GM12864 (cell line): ENCODE results near the gene PPP6R3.
"Not testable (repeated sequence)": the region's sequence is repeated elsewhere in the genome, so short reads cannot be mapped to it uniquely, and the experiment has no call there.

ENCODE experiments used
- DNase-seq: peaks from one replicate; pipeline ENCODE4 v3.0.0-alpha.2; 2011; ENCODE audit warnings: low read depth
- H3K4me3 ChIP-seq: 2 replicates; pipeline ENCODE4 v1.5.1; 2011; ENCODE audit warnings: mild to moderate bottlenecking, low read depth, low read length, control low read depth
- CTCF ChIP-seq: IDR thresholded peaks from 2 replicates; pipeline ENCODE4 v1.5.1; 2011; ENCODE audit warnings: low read depth, mild to moderate bottlenecking, moderate library complexity, low read length, control low read depth, inconsistent platforms; ENCODE audit errors: missing control alignments

The PPP6R3 gene

GRCh38 chr11:68469642-68470041 lies 9.1 kb downstream of the PPP6R3 start:
- TF ChIP-seq CTCF, result no peak
- DNase-seq, result no peak
- no peak overlapping the region for H3K4me3 ChIP-seq

- H3K4me3 ChIP-seq, result no peak overlapping the region
- TF ChIP-seq CTCF, result no peak
- no peak for DNase-seq
Measured at GRCh38 chr11:68470304-68470811, 9.8 kb downstream of the PPP6R3 start.

DNA sequence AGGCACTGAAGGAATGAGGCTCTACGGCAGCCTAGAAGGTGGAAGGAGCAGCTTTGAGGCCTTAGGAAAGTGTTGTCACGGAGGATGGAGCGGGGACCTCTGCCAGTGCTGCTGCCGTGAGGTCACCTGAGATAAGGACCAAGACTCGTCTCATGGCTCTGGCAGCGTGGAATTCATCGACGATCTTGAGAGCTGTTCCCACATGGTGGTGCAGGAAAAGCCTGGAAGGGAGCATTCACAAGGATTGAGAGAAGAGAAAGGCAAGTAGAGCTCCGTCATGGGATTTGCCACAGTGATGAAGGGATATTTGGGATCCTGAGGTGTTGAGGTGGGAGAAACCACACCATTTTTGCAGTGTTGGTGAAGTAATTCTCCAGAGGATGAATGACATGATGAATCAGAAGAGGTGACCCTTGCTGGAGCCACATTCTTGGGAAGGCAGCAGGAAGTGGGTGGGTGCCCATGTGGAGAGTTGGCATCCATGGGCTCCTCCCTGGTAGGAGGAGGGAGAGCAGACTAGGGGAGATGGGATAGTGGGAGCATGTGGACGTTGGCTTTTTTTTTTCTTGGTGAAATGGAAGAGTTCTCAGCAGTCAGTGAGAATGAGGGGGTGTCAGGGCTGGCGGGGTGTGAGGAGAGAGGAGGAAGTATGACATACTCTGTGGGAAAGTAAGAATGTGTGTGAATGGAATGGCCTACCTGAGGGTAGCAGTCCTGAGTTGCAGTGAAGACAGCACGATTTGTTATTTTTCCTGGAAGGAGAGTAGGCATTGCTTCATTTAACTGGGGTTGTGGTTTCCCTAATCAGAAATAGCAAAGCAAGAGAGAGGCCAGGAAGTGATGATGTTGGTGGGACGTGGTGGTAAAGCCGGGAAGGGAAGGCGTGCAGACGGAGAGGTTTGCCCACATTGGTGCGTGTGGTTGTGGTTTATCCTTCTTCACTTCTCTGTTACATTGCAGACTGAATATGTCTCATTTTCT lies 11.1 kb downstream of the PPP6R3 start:
- DNase-seq, result no peak
- TF ChIP-seq CTCF, result no peak
- no peak overlapping the region; the same call in 1 of the 2 replicates for H3K4me3 ChIP-seq

- DNase-seq, result no peak
- no peak overlapping the region for H3K4me3 ChIP-seq
- no peak for TF ChIP-seq CTCF
Measured at GRCh38 chr11:68472778-68473177, 12.2 kb downstream of the PPP6R3 start.

GRCh38 chr11:68473693-68474092 lies 13.1 kb downstream of the PPP6R3 start:
- H3K4me3 ChIP-seq, result no peak overlapping the region
- DNase-seq, result no peak

GRCh38 chr11:68475626-68476025 lies 15.1 kb downstream of the PPP6R3 start:
- DNase-seq, H3K4me3 ChIP-seq: not testable (repeated sequence)

More at GRCh38 chr11:68473693-68474092, 13.1 kb downstream of the PPP6R3 start:
- TF ChIP-seq CTCF, result no peak

- TF ChIP-seq CTCF, result no peak
- H3K4me3 ChIP-seq, result no peak overlapping the region
- no peak for DNase-seq
Measured at GRCh38 chr11:68479390-68479789, 18.8 kb downstream of the PPP6R3 start.
